ENCODE data around the gene CEP97.
"Not testable (repeated sequence)": the region's sequence is repeated elsewhere in the genome, so short reads cannot be mapped to it uniquely, and the experiment has no call there.

CEP97 gene

DNA sequence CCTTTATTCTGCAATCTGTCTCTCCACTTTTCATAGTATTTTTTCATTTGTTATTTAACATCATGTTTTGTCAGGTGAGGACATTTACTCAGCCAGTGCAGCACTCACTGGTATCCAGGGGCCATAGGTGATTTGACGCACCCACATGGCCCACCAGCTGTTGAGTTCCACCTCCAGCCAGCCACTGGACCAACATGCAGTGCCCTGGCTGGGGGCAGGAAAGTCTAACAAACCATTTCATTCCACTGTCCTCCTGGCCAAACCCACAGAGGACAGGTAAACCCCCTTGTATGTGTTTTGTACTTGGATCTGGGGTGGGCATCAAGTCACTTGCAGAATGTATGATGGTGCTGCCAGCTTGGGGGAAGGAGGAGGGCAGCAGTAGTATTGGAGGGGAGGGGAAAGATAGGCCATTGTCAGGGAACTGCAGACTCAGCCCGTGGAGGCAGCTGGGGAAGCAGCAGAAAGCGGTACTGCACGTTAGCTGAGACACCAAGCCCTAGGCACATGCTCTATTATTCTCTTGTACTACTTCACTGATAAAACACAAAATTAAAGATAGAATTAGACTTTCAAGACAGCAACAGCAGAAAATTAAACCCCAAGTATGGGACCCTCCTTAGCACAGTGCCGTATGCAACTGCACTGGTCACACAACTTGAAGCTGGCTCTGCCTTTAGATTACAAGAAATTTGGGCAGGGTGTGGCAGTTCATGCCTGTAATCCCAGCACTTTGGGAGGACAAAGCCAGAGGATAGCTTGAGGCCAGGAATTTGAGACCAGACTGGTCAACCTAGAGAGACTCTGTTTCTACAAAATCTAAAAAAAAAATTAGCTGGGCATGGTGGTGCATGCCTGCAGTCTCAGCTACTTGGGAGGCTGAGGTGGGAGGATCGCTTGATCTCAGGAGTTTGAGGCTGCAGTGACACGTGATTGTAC lies 22.4 kb upstream of the CEP97 start:
- H3K4me3 ChIP-seq (ENCODE audit: low read depth, low read length), result no peak overlapping the region
- DNase-seq, result no peak
- TF ChIP-seq, protein P1, sequence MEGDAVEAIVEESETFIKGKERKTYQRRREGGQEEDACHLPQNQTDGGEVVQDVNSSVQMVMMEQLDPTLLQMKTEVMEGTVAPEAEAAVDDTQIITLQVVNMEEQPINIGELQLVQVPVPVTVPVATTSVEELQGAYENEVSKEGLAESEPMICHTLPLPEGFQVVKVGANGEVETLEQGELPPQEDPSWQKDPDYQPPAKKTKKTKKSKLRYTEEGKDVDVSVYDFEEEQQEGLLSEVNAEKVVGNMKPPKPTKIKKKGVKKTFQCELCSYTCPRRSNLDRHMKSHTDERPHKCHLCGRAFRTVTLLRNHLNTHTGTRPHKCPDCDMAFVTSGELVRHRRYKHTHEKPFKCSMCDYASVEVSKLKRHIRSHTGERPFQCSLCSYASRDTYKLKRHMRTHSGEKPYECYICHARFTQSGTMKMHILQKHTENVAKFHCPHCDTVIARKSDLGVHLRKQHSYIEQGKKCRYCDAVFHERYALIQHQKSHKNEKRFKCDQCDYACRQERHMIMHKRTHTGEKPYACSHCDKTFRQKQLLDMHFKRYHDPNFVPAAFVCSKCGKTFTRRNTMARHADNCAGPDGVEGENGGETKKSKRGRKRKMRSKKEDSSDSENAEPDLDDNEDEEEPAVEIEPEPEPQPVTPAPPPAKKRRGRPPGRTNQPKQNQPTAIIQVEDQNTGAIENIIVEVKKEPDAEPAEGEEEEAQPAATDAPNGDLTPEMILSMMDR (IDR thresholded peaks at IDR 0.05; ENCODE audit: low read depth, low read length), result no peak
- no peaks in the 10 kb centered on the region for H3K36me3 ChIP-seq
- no peaks in the 10 kb centered on the region for H3K27me3 ChIP-seq
- H3K4me1 ChIP-seq, result no peaks in the 10 kb centered on the region
- H3K9me3 ChIP-seq, result no peaks in the 10 kb centered on the region

DNA sequence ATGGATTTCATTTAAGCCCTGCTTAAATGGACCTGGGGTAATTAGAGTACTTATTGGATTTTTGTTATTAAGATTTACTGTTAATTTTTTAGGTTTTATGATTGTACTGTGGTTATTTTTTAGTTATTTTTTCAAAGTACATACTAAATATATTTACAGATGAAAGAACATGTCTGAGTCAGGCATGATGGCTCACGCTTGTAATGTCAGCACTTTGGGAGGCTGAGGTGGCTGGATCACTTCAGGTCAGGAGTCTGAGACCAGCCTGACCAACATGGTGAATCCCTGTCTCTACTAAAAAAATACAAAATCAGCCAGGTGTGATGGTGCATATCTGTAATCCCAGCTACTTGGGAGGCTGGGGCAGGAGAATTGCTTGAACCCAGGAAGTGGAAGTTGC lies 21.7 kb upstream of the CEP97 start:
- Histone ChIP-seq H3K4me3 (ENCODE audit: low read depth, low read length) (no peak overlapping the region), H3K36me3 (no peaks in the 10 kb centered on the region), H3K27me3 (peaks cover 1% of the 10 kb centered on the region; the same call in 1 of the 2 replicates), H3K4me1 (no peaks in the 10 kb centered on the region), H3K9me3 (no peaks in the 10 kb centered on the region)
- DNase-seq, result no peak
- TF ChIP-seq, protein P1 (IDR thresholded peaks at IDR 0.05; ENCODE audit: low read depth, low read length), result no peak

DNA sequence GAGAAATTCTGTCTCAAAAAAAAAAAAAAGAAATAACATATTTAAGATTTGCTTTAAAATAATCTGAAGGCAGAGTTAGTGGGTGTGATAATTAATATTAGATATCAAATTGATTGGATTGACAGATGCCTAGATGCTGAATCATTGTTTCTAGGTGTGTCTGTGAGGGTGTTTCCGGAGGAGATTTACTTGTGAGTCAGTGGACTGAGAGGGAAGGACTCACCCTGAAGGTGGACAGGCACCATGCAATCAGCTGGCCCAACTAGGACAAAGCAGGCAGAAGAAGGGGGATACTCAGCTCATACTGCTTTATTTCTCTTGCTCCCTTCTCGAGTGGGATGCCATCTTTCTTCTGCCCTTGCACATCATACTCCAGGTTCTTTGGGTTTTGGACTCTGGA lies 21.2 kb upstream of the CEP97 start:
- Histone ChIP-seq H3K9me3 (no peaks in the 10 kb centered on the region), H3K4me1 (no peaks in the 10 kb centered on the region), H3K4me3 (ENCODE audit: low read depth, low read length) (no peak overlapping the region), H3K27me3 (peaks cover 5% of the 10 kb centered on the region; the same call in 1 of the 2 replicates), H3K36me3 (no peaks in the 10 kb centered on the region)
- TF ChIP-seq, protein P1 (IDR thresholded peaks at IDR 0.05; ENCODE audit: low read depth, low read length), result no peak
- DNase-seq, result no peak

DNA sequence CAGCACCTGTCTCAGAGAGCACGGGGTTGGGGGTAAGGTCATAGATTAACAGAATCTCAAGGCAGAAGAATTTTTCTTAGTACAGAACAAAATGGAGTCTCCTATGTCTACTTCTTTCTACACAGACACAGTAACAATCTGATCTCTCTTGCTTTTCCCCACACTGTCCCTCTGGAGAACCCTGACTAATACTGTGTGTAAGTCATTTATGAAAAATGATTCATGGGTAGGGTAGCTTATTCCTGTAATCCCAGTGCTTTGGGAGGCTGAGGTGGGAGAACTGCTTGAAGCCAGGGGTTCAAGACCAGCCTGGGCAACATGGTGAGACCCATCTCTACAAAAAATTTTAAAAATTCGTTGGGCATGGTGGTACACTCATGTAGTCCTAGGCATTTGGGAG lies 19.8 kb upstream of the CEP97 start:
- peaks cover 12% of the 10 kb centered on the region for H3K27me3 ChIP-seq
- DNase-seq; H3K9me3 ChIP-seq; H3K4me3 ChIP-seq (ENCODE audit: low read depth, low read length); H3K36me3 ChIP-seq; H3K4me1 ChIP-seq: not testable (repeated sequence)

DNA sequence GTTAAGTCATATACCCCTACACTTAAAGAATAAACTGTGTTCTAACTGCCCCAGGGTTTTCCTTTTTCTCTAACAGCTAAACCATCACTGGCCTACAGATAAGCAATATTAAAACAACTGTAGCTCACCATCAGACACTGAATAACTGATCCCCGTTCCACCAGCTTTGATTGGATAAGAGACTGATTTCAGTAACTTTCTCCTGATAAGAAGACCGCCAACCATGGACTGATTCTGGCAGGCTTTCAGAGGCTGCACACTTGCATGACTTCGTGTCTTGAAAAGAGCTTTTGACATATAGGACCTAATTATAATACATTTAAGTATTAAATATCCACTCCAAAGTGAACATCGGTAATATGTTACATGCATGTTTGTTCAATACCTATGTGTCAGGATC lies 15.3 kb upstream of the CEP97 start:
- TF ChIP-seq, protein P1 (IDR thresholded peaks at IDR 0.05; ENCODE audit: low read depth, low read length), result no peak
- Histone ChIP-seq H3K36me3 (no peaks in the 10 kb centered on the region), H3K27me3 (peaks cover 15% of the 10 kb centered on the region), H3K4me1 (no peaks in the 10 kb centered on the region), H3K9me3 (no peaks in the 10 kb centered on the region), H3K4me3 (ENCODE audit: low read depth, low read length) (no peak overlapping the region)
- DNase-seq, result no peak

DNA sequence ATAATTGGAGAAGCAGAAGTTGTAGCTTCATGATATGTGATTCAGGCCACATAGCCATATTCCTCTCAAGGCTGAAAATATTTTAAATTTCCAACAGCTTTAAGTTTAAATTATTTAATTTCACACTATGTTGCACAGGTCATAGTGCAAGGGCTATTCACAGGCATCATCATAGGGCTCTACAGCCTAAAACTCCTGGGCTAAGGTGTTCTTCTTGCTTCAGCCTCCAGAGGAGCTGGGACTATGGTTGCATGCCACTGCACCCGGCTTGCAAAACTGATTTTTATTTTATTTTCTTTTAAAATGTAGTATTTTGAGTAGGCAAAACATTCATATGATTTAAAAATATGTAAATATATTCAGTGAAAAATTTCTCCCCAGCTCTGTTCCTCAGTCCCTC lies 6.0 kb upstream of the CEP97 start:
- no peaks in the 10 kb centered on the region for H3K9me3 ChIP-seq
- H3K27me3 ChIP-seq, result no peaks in the 10 kb centered on the region
- DNase-seq, result no peak
- no peak overlapping the region for H3K4me3 ChIP-seq (ENCODE audit: low read depth, low read length)
- no peaks in the 10 kb centered on the region for H3K36me3 ChIP-seq
- no peaks in the 10 kb centered on the region for H3K4me1 ChIP-seq
- TF ChIP-seq, protein P1 (IDR thresholded peaks at IDR 0.05; ENCODE audit: low read depth, low read length), result no peak

All from BE2C (cell line).